Fibroblast of lung (primary cell): ENCODE data around the gene FMNL2. TPM values are rescaled to one million over a fixed set of nuclear protein-coding genes. Genes with fewer than 3 reads are reported as not detected.

Experiments
- DNase-seq, 2 donors: peaks; one replicate each; pipeline versions ENCODE4 v3.0.0 to v3.0.0-alpha.2; 2010; ENCODE audit warnings: low read depth in 2 of 2
- H2AFZ ChIP-seq: 2 replicates; pipeline ENCODE4 v1.5.1; 2012; ENCODE audit warnings: low read length, control low read depth, inconsistent platforms
- H3K27ac ChIP-seq: 2 replicates; pipeline ENCODE4 v1.5.1; 2011; ENCODE audit warnings: low read length, control low read depth; ENCODE audit not compliant: insufficient read depth
- H3K27me3 ChIP-seq: 2 replicates; pipeline ENCODE4 v1.5.1; 2011; ENCODE audit warnings: mild to moderate bottlenecking, low read length; ENCODE audit not compliant: control insufficient read depth, insufficient read depth
- H3K36me3 ChIP-seq: 2 replicates; pipeline ENCODE4 v1.5.1; 2011; ENCODE audit warnings: low read length; ENCODE audit not compliant: control insufficient read depth, insufficient read depth
- H3K4me1 ChIP-seq: 2 replicates; pipeline ENCODE4 v1.5.1; 2011; ENCODE audit warnings: low read length; ENCODE audit not compliant: control insufficient read depth, insufficient read depth; ENCODE audit errors: extremely low read depth
- H3K4me2 ChIP-seq: 2 replicates; pipeline ENCODE4 v1.5.1; 2011; ENCODE audit warnings: low read length, control low read depth; ENCODE audit not compliant: insufficient read depth; ENCODE audit errors: extremely low read depth
- H3K4me3 ChIP-seq, 4 experiments: fragments of 200-600 bp in 1 of 4; sonication (generic) in 1 of 4; replicated peaks in 1 of 4; 2 replicates each; pipeline ENCODE4 v1.5.1; 2011 to 2016; ENCODE audit warnings: low read length in 4 of 4, low read depth in 3 of 4, mild to moderate bottlenecking in 3 of 4, control low read depth in 2 of 4, inconsistent platforms in 1 of 4, mixed read lengths in 1 of 4; ENCODE audit not compliant: insufficient read depth in 1 of 4; ENCODE audit errors: control extremely low read depth in 1 of 4
- H3K79me2 ChIP-seq: 2 replicates; pipeline ENCODE4 v1.5.1; 2012; ENCODE audit warnings: mild to moderate bottlenecking, low read length, inconsistent platforms; ENCODE audit not compliant: control insufficient read depth, insufficient read depth
- H3K9ac ChIP-seq: 2 replicates; pipeline ENCODE4 v1.5.1; 2011; ENCODE audit warnings: mild to moderate bottlenecking, low read length, control low read depth; ENCODE audit not compliant: insufficient read depth
- H3K9me3 ChIP-seq: 2 replicates; pipeline ENCODE4 v1.5.1; 2012; ENCODE audit warnings: low read depth, low read length; ENCODE audit not compliant: control insufficient read depth, insufficient read depth
- H4K20me1 ChIP-seq: 2 replicates; pipeline ENCODE4 v1.5.1; 2011; ENCODE audit warnings: low read length; ENCODE audit not compliant: control insufficient read depth, insufficient read depth; ENCODE audit errors: extremely low read depth
- CTCF ChIP-seq, 2 donors: IDR thresholded peaks in 1 of 2; conservative IDR thresholded peaks in 1 of 2; 1 replicate in 1 of 2; 2 replicates in 1 of 2; pipeline ENCODE4 v1.5.1; 2011 to 2012; ENCODE audit warnings: low read length in 2 of 2, control low read depth in 1 of 2, inconsistent platforms in 1 of 2, low read depth in 1 of 2, mild to moderate bottlenecking in 1 of 2
- EZH2 ChIP-seq: IDR thresholded peaks from 2 replicates; pipeline ENCODE4 v1.5.1; 2012; ENCODE audit warnings: low read length, control low read depth, mild to moderate bottlenecking; ENCODE audit errors: missing control alignments
- polyA plus RNA-seq, 2 donors: library from polyadenylated mRNA; depleted of rRNA in 1 of 2; stranded (reverse) in 1 of 2; unstranded in 1 of 2; fragments of >200 nt; gene quantifications; 2 replicates each; pipeline ENCODE4 v1.2.1, GENCODE V29; 2011 to 2012; ENCODE audit warnings: missing spikeins in 1 of 2
- total RNA-seq: library from RNA; depleted of rRNA; stranded (reverse); fragments of >200 nt; gene quantifications from 2 replicates; pipeline ENCODE4 v1.2.1, GENCODE V29; 2014

FMNL2 gene
- total and polyA plus RNA-seq, 2 donors (not counting 1 experiment from before 2014, with no cell fraction given): 12.0 to 30.2 TPM

GRCh38 chr2:152611458-152612231 is 276.7 kb downstream of the FMNL2 start:
- Histone ChIP-seq H3K36me3 (no peaks in the 10 kb centered on the region), H3K4me3 (no peak overlapping the region), H3K9ac (no peak overlapping the region), H3K27ac (no peak overlapping the region), H3K4me1 (peaks cover 9% of the 10 kb centered on the region), H3K27me3 (no peaks in the 10 kb centered on the region), H4K20me1 (no peaks in the 10 kb centered on the region), H3K4me2 (no peak overlapping the region), H3K79me2 (no peaks in the 10 kb centered on the region), H3K9me3 (no peaks in the 10 kb centered on the region), H2AFZ (no peak overlapping the region)
- TF ChIP-seq EZH2: no peak
- TF ChIP-seq CTCF (conservative IDR thresholded peaks at IDR 0.05 in 1 of 2, IDR thresholded peaks at IDR 0.05 in 1 of 2; ENCODE audit: low read depth in 1 of 2, low read length in 2 of 2): no peak
- DNase-seq: peak; percentile 77 to 91

GRCh38 chr2:152613235-152613634 is 278.3 kb downstream of the FMNL2 start:
- Histone ChIP-seq H3K27me3 (no peaks in the 10 kb centered on the region), H3K4me3 (no peak overlapping the region), H3K4me2 (no peak overlapping the region), H3K9ac (no peak overlapping the region), H3K9me3 (no peaks in the 10 kb centered on the region), H3K36me3 (no peaks in the 10 kb centered on the region), H3K27ac (no peak overlapping the region), H4K20me1 (no peaks in the 10 kb centered on the region), H2AFZ (no peak overlapping the region), H3K79me2 (no peaks in the 10 kb centered on the region), H3K4me1 (peaks cover 11% of the 10 kb centered on the region)
- no peak for TF ChIP-seq EZH2
- no peak for TF ChIP-seq CTCF (conservative IDR thresholded peaks at IDR 0.05 in 1 of 2, IDR thresholded peaks at IDR 0.05 in 1 of 2; ENCODE audit: low read depth in 1 of 2, low read length in 2 of 2)
- DNase-seq: peak; percentile 30 to 35

GRCh38 chr2:152615177-152615576 is 280.2 kb downstream of the FMNL2 start:
- Histone ChIP-seq H3K79me2 (no peaks in the 10 kb centered on the region), H3K36me3 (peaks cover 2% of the 10 kb centered on the region), H3K9me3 (no peaks in the 10 kb centered on the region), H3K4me2 (no peak overlapping the region), H3K4me1 (peaks cover 11% of the 10 kb centered on the region), H3K9ac (no peak overlapping the region), H4K20me1 (no peaks in the 10 kb centered on the region), H2AFZ (no peak overlapping the region), H3K27me3 (no peaks in the 10 kb centered on the region), H3K27ac (no peak overlapping the region), H3K4me3 (no peak overlapping the region)
- DNase-seq: no peak
- no peak for TF ChIP-seq EZH2
- no peak for TF ChIP-seq CTCF (conservative IDR thresholded peaks at IDR 0.05 in 1 of 2, IDR thresholded peaks at IDR 0.05 in 1 of 2; ENCODE audit: low read depth in 1 of 2, low read length in 2 of 2)
